ENCODE measurements around the gene PODXL2.
"Not testable (repeated sequence)": the region's sequence is repeated elsewhere in the genome, so short reads cannot be mapped to it uniquely, and the experiment has no call there.

Gene PODXL2

DNA sequence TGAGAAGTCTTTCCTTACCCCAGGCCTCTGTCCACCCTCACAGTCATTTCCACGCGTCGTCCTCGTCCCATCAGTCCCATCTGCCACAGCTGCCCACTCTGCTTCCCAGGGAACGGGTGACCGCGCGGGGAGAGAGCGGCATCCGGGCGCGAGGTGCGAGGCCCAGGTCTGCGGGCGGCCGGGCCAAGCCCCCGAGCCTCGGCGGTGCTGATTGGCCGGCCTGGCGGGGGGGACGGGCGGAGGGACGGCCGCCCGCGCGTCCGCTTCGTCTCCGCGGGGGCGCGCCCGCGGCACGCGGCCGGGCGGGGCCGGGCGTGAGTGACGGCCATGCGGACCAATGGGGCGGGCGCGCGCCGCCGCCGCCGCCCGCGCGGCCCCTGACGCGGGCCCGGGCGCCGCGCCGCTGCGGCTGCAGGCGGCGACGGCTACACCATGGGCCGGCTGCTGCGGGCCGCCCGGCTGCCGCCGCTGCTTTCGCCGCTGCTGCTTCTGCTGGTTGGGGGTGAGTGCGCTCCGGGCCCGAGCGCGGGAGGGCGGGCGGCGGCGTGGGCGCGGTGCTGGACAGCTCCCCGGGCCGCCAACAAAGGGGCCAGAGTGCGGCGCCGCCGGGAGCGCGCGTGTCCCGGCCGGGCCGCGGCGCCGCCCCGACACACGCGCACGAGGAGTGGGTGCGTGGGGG is at the start of gene PODXL2:
Gene PODXL2, plus strand, starts transcription at position 398 of the 679 bp plus-strand sequence. Its CDS starts 35 bp downstream, at position 433.
- DNase-seq = peak; percentile 39

- DNase-seq = no peak
Measured at GRCh38 chr3:127580327-127581060, 48.5 kb upstream of the PODXL2 start.

- no peak for DNase-seq
Measured at GRCh38 chr3:127584734-127585133, 44.3 kb upstream of the PODXL2 start.

- DNase-seq = no peak
Measured at GRCh38 chr3:127585163-127585812, 43.7 kb upstream of the PODXL2 start.

DNA sequence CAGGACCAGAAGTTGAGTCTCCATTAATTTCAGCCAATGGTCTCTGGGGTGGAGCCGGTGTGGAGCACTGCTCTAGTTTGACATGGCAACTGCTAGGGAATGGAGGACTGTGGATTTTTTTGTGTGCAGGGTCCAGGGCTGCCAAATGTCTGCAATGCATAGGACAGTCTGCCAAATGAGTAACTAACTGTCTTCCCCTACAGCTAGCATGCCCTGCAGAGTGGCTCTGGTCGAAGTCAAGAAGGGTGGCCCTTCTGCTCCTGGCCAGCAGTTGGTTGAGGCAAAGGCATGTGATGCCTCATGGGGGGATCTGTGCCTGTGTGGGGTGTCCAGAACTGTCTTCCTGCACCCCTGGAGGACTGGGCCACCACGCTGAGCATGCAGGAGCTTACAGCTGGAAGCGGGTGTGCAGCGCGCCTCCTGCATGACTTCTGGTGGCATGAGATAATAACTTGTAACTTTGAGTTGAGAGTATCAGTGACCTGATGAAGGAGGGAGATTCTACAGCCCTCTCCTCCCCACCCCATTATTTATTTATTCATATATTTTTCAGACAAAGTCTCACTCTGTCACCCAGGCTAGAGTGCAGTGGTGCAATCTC is 43.1 kb upstream of the PODXL2 start:
- DNase-seq = peak; percentile 84

GRCh38 chr3:127587876-127588275 is 41.1 kb upstream of the PODXL2 start:
- no peak for DNase-seq

- peak; percentile 63 for DNase-seq
Measured at GRCh38 chr3:127588806-127589577, 40.0 kb upstream of the PODXL2 start.

DNA sequence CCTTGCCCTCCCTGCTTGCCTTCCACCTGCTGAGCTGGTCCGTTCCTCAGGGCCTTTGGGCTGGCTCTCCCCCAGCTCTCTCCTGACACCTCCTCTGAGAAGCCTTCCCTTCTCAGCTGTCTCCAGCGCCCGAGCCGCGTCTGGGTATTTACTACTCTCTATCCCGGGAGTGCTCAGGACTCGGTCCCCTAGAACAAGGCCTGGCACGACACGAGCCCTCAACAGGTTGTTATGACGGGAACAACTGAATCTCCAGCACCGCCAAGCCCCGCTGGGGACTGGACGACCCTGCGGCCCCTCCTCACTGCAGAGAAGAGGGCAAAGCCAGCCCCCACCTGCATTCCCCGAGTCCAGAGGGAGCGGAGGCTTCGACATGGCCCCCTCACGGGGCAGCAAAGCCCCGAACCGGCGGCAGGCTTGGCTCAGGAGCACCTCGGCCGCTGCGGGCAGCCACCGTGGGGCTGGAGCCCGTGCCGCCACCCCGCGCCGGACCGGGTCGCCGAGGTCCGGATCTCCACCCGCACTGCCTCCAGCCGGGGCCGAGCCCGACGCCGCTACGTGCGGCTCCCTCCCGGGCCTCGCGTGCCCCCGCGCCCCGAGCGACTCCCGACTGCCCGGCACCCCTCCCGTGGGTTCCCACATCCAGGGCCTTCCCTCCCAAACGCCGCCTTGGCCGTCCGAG is 39.2 kb upstream of the PODXL2 start:
- no peak for DNase-seq

GRCh38 chr3:127590282-127590592 is 38.7 kb upstream of the PODXL2 start:
- DNase-seq = no peak

DNA sequence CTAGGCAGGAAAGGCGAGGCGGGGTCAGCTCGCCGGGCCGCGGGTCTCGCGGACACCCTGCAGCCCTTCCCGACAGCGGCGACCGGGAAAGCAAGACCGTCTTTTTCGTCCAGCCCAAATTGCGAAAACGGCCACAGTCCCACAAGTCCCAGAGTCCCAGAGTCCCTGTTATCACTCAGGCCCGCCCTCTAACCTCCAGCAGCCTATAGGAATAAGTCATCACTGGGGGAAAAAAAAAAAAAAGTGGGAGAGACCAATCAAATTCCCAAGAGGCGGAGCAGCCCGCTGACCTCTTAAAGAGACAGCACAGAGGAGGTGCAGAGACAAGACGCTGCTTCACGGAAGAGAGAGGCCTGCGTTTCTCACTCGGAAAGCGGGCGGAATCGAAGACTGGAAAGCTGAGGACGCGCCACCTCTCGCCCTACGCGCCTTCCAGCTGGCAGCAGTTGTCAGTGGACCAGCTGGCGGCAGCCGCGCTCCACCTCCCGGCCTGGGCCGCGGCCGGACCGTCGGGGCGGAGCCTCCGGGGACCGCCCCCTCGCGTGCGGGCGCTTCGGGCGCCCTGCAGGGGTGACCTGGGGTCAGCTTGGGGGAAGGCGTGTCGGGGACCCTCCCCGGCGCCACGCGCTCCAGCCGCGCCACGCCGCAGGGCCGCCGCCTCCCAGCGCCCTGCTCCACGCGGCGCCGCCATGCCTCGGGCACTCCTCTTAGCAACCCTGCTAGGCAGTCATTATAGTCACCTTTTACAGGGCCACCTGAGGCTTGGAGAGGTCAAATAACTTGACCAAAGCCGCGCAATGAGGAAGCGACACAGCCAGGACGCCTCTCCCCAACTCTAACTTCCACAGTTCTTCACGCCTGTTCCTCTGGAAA is 38.2 kb upstream of the PODXL2 start, which contains the start of gene TPRA1:
Gene TPRA1, minus strand, starts transcription at position 141 of the 873 bp plus-strand sequence. CDS start 10,587 bp downstream, outside the sequence.
- DNase-seq = peak; percentile 99

DNA sequence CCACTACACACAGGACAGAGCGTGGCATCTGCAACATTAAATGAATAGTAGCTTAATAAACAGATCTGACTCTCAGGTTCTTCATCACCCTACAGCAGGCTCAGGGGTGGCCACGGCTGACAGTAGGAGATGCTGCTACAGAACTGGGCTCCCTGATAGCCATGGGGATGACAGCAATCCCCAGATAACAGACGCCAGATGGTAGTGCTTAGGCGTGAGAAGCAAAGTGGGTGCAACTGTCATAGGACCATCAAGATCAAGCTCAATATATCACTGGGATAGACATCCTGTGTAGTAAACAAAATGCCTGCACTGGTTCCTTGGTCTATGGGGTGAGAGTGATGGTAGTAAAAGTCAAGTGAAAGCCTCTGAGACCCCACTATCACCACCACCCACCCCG is 35.8 kb upstream of the PODXL2 start:
- DNase-seq = peak; percentile 92

- DNase-seq = no peak
Measured at GRCh38 chr3:127595303-127595702, 33.7 kb upstream of the PODXL2 start.

DNA sequence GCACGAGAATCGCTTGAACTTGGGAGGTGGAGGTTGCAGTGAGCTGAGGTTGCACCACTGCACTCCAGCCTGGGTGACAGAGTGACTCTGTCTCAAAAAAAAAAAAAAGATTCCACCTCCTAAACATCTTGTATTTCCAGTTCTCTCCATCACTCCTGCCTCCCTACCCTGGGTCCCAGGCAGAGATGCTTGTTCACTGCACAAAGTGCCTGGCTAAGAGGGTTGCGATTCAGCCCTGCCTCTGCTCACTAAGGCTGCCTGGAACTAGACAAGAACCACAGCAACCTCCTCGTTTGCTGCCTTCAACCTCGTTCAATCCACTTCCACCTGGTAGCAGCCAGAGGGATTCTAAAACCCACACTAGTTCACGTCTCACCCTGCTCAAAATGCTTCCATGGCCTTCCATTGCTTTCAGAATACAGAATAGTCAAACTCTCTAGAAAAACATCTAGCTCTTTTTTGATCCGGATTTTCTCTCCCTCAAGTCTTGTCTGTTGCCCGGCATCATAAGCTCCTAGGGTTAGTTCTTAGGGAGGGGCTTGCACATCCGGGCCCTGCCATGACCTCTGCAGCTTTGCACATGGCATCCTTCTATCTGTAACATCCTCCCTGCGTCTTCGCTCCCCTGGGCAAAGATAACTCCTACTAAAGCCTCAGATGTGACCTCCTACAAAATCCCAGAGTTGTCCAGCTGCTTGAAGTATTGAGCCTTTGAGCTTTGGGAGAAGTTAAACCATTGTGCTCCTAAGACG is 31.8 kb upstream of the PODXL2 start:
- DNase-seq = peak; percentile 44

- DNase-seq = peak; percentile 17
Measured at GRCh38 chr3:127598841-127599570, 30.0 kb upstream of the PODXL2 start.

- no peak for DNase-seq
Measured at GRCh38 chr3:127600749-127601456, 28.1 kb upstream of the PODXL2 start.

DNA sequence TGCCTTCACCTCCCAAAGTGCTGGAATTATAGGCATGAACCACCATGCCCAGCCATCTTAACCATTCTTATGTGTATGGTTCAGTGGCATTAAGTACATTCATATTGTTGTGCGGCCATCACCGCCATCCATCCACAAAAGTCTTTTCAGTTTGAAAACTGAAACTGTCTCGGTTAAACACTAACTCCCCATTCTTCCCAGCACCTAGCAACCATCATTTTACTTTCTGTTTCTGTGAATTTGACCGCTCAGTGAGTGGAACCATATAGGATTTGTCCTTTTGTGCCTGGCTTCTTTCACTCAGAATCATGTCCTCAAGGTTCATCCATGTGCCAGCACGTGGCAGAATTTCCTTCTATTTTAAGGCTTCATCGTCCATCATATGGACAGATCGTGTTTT is 24.9 kb upstream of the PODXL2 start:
- DNase-seq = no peak

DNA sequence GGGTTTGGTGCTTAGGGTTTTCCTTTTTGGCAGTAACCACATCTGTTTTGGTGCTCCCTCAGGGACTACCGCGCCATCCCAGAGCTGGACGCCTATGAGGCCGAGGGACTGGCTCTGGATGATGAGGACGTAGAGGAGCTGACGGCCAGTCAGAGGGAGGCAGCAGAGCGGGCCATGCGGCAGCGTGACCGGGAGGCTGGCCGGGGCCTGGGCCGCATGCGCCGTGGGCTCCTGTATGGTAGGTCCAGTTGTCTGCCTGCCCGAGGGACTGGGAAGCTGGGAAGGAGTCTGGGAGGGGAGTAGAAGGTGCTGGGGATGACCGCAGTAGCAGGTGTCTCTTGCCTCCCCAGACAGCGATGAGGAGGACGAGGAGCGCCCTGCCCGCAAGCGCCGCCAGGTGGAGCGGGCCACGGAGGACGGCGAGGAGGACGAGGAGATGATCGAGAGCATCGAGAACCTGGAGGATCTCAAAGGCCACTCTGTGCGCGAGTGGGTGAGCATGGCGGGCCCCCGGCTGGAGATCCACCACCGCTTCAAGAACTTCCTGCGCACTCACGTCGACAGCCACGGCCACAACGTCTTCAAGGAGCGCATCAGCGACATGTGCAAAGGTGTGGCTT is 24.3 kb upstream of the PODXL2 start:
- no peak for DNase-seq

DNA sequence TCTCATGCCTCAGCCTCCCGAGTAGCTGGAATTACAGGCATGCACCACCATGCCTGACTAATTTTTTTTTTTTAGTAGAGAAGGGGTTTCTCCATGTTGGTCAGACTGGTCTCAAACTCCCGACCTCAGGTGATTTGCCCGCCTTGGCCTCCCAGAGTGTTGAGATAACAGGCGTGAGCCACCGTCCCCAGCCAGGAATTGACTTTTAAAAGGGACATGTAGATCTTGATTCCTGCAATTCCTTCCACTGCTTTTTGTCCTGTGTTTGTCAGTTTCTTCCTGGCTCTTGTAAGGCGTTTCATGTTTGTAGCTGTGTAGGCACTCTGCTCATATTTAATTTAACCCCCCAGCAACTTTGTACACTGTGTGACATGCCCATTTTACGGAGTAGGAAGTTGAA is 23.4 kb upstream of the PODXL2 start:
- not testable (repeated sequence) for DNase-seq

Data from hematopoietic multipotent progenitor cell treated with erythropoietin and hydrocortisone succinate and interleukin-3 and kit ligand, for 8 days (in vitro differentiated cells).